BE2C (cell line): ENCODE data around the gene SOX3.
A peak's percentile ranks its signal among the peaks of the same experiment; 100 is the strongest.

Source experiments
- DNase-seq: peaks from one replicate; pipeline ENCODE4 v3.0.0-alpha.2; 2020
- H3K27me3 ChIP-seq: fragments of 250-450 bp; sonication (Bioruptor Pico); 2 replicates; pipeline ENCODE4 v1.5.1; 2020; ENCODE audit warnings: mild to moderate bottlenecking
- H3K36me3 ChIP-seq: fragments of 250-450 bp; sonication (Bioruptor Pico); 2 replicates; pipeline ENCODE4 v1.5.1; 2020; ENCODE audit warnings: mild to moderate bottlenecking
- H3K4me1 ChIP-seq: fragments of 250-450 bp; sonication (Bioruptor Pico); 2 replicates; pipeline ENCODE4 v1.5.1; 2020
- H3K4me3 ChIP-seq: 2 replicates; pipeline ENCODE4 v1.5.1; 2011; ENCODE audit warnings: low read depth, low read length
- H3K9me3 ChIP-seq: fragments of 250-450 bp; sonication (Bioruptor Pico); 2 replicates; pipeline ENCODE4 v1.5.1; 2020
- TF ChIP-seq, protein P1 (sequence below): IDR thresholded peaks from 2 replicates; pipeline ENCODE4 v1.5.1; 2012; ENCODE audit warnings: mild to moderate bottlenecking, low read depth, low read length

Gene SOX3

DNA sequence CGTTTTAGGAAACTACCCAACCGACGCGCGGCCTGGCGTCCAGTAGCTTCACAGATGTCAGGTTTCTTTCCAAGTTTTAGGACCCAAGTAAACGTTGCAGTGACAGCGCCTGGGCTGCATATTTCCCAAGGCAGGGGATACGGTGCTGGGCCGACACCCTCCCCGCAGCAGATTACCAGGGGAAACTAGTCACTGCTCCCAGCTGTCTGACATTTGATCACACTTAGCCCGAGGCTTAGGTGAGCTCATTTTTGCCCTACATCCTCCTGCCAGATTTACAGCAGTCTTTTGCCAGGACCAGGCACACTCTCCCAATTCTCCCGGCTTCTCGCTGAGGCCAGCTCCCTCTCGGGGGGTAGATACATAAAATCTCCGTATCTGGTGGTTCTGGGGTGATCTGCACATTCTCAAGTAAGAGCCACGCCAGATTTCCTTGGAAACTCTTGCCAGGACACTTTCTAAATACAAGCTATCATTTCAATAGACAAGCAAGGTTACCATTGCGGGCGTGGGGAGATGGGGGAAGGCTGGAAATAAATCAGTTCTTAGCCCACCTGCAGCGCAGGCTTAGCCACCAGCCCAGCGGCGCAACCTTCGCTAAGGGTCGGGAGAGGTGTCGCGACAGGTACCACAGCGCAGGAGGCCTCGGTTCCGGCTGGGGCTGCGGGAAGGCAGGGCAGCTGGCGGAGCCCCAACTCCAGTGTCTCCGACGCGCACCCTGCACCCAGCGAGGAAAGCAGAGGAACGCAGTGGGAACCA is 2.5 kb upstream of the SOX3 start:
- TF ChIP-seq, protein P1, sequence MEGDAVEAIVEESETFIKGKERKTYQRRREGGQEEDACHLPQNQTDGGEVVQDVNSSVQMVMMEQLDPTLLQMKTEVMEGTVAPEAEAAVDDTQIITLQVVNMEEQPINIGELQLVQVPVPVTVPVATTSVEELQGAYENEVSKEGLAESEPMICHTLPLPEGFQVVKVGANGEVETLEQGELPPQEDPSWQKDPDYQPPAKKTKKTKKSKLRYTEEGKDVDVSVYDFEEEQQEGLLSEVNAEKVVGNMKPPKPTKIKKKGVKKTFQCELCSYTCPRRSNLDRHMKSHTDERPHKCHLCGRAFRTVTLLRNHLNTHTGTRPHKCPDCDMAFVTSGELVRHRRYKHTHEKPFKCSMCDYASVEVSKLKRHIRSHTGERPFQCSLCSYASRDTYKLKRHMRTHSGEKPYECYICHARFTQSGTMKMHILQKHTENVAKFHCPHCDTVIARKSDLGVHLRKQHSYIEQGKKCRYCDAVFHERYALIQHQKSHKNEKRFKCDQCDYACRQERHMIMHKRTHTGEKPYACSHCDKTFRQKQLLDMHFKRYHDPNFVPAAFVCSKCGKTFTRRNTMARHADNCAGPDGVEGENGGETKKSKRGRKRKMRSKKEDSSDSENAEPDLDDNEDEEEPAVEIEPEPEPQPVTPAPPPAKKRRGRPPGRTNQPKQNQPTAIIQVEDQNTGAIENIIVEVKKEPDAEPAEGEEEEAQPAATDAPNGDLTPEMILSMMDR: no peak
- H3K36me3 ChIP-seq: no peaks in the 10 kb centered on the region
- no peak for DNase-seq
- H3K9me3 ChIP-seq: no peaks in the 10 kb centered on the region
- H3K4me1 ChIP-seq: no peaks in the 10 kb centered on the region
- H3K27me3 ChIP-seq: peaks cover 71% of the 10 kb centered on the region
- H3K4me3 ChIP-seq: no peak overlapping the region

DNA sequence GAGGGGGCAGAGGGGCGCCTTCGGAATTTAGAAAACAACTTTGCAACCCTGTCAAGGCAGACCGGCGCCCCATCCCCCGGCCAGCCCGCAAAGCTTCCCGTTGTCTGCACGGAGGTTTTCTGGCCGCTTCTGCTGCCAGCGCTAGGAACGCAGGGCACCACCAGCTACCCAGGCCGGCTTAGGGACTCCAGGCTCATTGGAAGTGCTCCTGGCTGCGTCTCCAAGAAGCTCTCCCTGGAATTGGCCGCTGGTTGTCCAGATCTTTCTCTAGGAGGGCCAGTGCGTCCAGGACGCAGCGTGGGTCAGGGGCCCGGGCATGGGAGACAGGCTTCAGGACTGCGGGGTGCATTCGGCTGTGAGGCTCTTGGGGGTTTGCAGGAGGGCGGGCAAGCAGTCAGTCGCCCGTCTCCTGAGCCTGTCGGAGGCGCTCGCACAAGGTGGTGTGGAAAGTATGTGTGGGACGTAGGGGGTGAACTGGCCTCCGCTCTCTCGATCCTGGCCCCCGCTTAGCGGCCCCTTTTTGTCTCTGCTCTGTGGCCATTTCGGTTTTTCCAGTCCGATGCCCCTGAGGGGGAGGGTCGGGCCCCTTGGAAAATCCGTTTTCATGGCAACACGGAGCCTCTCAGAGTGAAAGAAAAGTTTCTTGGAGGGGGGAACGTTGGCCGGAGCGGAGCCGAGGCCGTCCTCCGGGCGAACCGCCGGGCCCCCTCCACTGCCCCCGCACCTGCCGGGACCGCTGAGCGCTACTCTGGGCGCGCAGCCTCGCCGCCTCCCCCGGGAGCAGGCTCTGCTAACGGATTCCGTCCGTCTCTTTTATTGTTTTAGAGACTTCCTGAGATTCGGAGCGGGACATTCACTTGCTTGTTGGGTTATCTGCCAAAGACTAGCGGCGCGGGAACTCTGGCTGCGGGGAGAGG is 810 bp upstream of the SOX3 start:
- Histone ChIP-seq H3K4me1 (no peaks in the 10 kb centered on the region), H3K36me3 (no peaks in the 10 kb centered on the region), H3K27me3 (peaks cover 74% of the 10 kb centered on the region), H3K9me3 (no peaks in the 10 kb centered on the region), H3K4me3 (no peak overlapping the region)
- TF ChIP-seq, protein P1: no peak
- no peak for DNase-seq

DNA sequence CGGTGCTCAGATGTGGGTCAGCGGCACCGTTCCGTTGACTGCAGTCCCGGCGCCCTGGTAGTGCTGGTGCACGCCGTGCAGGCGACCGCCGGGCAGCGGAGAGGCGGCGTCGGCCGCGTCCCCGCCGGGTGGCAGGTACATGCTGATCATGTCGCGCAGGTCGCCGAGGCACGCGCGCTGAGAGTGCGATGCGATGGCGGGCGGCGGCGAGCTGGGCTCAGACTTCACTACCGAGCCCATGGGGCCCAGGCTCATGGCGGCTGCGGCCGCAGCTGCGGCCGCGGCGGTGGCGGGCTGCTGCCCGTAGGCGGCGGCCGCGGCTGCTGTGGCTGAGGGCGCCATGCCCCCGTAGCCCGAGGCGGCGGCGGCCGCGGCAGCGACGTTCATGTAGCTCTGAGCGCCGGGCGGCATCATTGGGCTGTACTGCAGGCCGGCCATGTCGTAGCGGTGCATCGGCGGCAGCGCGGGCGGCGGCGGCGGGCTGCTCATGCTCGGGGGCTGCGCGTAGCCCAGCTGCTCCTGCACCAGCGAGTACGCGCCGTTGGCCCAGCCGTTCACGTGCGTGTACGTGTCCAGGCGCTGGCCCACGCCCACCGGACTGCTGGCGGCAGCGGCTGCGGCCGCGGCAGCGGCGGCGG is 1.0 kb downstream of the SOX3 start:
- TF ChIP-seq, protein P1: no peak
- Histone ChIP-seq H3K27me3 (peaks cover 67% of the 10 kb centered on the region), H3K4me3 (no peak overlapping the region), H3K36me3 (no peaks in the 10 kb centered on the region), H3K9me3 (no peaks in the 10 kb centered on the region), H3K4me1 (no peaks in the 10 kb centered on the region)
- DNase-seq: peak; percentile 50

DNA sequence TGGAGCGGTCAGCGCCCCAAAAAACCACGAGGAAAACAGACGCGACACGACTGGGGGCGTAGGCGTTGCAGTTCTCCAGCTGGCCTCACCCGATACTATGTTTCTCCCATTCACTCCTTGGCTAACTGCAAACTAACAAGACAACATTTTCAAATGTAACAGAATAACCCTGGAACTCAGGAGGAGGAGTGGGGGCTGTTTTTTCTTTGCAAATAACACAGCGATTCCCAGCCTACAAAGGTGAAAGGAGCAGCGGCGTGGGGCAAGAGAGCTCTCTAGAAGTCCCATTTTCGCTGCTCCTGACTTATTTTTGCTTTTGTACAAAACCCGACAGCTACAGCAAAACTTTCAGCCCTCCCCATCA is 1.6 kb downstream of the SOX3 start:
- DNase-seq: no peak
- H3K27me3 ChIP-seq: peaks cover 63% of the 10 kb centered on the region
- no peaks in the 10 kb centered on the region for H3K4me1 ChIP-seq
- no peaks in the 10 kb centered on the region for H3K9me3 ChIP-seq
- no peak overlapping the region for H3K4me3 ChIP-seq
- TF ChIP-seq, protein P1: no peak
- no peaks in the 10 kb centered on the region for H3K36me3 ChIP-seq

DNA sequence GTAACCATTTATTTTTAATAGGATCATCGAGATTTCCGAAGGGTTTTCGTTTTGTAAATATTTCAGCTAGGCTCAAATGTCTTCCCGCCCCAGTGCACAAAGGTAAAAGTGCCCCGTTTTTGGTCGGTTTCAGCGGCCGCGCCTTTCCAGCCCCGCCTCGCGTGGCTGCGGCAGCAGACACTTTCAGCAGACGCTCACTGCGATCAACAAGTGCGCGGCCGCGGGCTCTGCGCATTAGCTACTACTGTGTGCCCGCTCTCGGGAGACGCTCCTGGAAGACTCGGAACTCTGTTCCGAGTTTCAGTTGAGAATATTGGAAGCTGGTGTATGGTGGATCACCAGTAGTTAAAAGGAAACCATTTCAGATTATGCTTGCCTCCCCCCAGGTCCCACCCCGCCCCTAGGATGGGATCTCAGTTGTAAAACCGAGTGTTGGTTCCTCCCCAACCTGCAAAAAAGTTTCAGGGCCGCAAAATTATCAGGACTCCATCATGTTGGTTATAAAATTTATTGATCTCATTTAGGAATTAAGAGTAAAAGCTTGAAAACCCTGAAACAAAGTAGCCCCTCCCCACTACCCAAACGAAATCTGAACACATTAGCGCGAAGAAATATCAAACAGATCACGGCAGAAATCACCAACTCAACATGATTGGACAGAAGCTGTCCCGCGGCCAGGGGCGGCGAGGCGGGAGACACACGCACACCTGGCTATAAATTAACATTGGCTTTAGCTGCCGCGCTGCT is 2.2 kb downstream of the SOX3 start:
- Histone ChIP-seq H3K4me3 (no peak overlapping the region), H3K27me3 (peaks cover 57% of the 10 kb centered on the region), H3K9me3 (no peaks in the 10 kb centered on the region), H3K4me1 (no peaks in the 10 kb centered on the region), H3K36me3 (no peaks in the 10 kb centered on the region)
- DNase-seq: no peak
- TF ChIP-seq, protein P1: no peak
